GF-D8 (cell line): ENCODE results near the gene MGAT5.

Experiments used
- DNase-seq: peaks from one replicate; lab custom pipeline; 2025; lab: John Stamatoyannopoulos, UW

The MGAT5 gene

DNA sequence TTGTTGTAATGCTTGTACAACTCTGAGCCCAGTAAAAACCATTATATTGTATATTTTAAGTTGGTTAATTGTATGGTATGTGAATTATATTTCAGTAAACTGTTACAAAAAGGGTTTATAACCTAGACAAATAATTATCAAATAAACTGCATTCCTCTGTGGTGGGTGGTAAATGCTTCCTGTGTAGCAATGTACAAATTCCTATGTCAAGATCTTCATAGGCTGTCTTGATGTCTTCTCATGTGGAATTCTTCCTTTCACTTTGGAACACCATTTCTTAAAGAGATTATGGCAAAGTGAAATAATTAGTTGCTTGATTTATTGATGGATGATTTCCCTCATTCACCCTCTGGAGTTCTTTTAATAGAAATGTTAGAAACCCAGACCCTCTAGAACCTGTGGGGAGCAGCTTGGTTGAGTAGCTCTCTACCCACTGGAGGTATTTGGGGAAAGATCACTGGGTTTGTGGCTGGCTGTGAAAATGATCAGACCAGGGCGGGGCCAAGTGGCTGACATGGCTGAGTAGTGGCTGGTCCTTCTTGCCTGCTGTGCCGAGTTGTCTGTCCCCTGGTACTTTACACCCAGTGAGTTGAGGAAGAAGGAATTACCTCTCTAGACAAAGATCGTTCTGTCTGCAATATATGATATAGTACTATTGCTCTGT is 22.4 kb upstream of the MGAT5 start:
- no peak for DNase-seq

DNA sequence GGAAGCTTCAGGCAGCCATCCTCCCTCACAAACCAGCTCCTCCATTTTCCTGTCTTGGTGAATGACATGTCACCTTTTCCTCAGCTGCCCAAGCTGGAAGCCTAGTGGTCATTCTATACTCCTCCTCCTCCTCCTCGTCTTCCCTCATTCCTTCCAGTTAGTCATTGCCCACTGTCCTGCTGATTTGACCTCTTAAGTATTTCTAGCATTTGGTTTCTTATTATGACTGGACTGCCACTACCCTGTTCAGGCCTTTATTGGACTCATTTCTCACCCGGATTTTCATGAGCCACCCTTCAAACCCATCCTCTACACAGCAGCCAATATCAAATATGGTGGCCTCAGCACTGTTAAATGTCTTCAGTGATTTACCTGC is 21.9 kb upstream of the MGAT5 start:
- DNase-seq = no peak

DNA sequence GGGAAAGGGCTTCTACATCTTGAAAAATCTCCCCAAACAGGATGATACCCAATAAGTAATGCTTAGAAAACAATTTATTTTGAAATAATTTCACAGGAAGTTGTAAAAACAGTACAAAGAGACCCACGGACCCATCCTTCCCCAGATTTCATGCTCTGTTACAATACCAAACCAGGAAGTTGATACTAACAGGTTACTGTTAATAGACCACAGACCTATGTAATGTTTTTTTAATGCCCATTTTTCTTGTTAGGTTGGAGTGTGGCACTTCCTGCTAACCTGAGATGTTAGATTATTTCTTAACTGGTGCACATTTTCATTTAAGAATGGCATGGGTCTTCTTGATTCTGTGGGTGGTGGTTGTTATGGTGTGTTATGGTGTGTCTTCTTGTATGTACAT is 21.4 kb upstream of the MGAT5 start:
- DNase-seq = peak; percentile 58

DNA sequence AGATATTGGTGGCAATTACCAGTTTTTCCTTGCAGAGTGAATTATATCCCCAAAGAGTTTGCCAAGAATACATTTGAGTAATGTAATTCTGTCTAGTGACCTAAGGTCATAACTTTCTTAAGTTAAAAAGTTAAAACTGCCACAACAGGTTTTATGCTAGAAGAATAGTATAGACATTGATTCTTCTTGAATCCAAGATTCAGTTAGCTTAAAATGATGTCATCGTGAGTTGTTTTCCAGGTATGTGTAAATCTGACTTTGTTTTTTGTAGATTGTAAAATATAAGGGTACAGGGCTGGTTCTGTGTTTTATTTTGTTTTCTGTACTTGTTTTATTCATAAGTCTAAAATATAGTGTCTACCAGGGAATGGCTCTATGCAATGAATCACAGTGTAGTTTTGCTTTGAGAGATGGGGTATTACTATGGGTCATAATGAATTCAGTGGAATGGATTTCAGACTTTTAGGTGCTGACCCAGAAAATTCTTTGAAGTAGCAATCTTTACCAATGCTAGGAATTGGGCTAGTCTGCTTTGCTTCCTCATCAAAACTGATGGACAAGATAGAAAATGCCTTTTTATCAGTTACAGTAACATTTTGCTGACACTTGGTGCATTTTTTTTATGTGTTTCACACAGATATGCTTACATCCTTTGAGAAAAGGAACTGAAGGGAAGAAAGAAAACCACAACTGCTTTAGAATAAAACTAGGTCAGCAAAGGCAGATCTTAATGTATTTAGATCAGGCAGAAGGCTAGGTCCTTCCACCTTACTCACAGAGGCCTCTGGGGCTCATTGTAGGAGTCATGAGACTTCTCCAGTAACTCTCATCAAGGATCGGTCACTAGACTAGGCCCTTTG is 20.8 kb upstream of the MGAT5 start:
- DNase-seq = peak; percentile 50

DNA sequence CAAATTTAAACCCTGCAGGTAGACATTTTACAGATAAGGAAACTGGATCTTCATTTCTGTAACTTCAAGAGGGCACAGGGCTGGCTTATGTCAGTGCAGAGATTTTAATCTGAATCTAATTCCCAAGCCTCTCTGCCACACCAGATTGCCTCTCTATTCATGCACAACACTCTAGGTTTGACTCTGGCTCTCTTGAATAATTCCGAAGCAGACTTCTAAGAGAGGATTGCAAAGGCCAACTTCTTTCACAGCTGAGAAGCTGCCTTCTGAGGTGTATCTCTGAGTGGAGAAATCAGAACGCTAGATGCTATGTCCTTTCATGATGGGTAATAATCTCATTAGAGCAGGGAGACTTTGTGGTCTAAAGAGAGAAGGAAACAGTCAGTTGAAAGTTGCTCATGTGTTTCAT is 20.1 kb upstream of the MGAT5 start:
- DNase-seq = no peak

DNA sequence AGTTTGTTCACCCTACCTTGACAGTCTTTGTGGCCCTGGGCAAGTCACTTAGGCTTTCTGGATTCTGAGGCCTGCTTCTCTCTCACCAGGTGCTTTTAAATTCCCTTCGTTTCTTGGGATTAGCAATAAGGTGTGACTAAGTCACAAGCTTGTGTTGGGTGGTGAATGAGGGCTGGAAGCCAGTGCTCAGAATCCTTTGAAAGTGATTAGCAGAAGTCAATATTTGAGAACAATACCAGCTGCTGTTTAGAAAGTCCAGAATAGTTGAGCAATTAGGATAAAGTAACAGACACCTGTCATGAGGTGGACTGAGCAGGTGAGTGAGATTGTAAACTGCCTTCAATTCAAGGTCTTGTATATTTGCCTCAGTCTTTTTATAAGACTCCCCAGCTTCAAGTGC is 19.3 kb upstream of the MGAT5 start:
- no peak for DNase-seq

DNA sequence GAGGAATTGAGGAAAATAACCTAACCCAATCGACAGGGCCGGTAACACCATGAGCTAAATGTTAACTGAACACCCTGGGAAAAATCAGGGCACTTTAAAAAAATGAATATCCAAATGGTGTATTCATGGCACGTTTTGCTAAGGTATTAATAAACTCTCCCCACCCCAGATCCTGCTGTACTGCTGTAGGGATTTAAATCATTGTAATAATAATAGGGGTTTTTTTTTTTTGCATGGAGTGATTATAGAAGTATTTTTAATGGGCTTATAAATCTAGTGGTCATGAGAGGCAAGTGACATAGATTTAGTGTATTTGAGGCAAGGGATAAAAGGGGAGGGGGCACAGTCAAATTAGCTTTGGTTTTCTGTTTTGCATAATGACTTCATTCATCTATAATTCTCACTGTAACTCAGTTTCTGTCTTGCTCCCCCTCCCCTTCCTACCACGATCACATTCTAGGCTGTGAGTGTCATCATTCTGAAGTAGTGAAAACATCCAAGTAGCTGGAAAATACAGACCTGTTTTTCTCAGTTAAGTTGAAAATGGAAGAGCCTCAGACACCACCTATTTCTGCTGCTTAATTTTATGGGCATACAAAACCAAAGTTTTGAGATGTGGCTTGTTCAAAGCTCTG is 18.2 kb upstream of the MGAT5 start:
- DNase-seq = no peak

DNA sequence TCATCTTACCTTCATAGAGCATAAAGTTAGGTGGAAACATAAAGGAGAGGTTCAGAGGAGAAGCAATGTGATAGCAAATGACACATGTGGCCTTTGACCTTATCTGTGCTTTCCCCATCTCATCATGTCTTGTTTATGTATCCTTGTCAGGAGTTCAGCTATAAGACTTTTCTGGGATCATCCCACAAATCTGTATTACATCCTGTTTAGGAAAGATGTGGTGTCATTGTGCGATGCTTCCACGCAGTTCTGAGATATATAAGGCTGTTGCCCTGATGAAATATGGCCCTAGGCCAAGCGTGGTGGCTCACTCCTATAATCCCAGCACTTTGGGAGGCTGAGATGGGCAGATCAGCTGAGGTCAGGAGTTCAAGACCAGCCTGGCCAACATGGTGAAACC is 15.5 kb upstream of the MGAT5 start:
- DNase-seq = no peak

DNA sequence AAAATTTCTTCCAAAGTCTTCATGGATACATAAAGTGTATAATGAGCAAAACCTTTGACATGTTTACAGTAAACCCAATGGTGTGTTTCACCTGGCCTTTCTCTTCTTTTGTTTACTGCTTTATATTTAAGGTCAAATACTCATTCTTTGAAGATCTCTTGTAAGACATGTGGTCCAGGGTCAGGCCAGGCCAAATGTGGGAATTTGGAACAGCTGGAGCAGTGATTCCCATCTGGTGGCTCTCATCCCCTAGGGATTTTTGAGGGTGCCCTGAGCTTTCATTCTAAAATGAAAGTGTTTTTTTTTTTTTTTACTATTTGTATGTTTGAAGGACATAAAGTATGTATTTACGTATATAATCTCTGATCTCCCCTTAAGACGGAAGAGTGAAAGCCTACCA is 13.8 kb upstream of the MGAT5 start:
- no peak for DNase-seq

DNA sequence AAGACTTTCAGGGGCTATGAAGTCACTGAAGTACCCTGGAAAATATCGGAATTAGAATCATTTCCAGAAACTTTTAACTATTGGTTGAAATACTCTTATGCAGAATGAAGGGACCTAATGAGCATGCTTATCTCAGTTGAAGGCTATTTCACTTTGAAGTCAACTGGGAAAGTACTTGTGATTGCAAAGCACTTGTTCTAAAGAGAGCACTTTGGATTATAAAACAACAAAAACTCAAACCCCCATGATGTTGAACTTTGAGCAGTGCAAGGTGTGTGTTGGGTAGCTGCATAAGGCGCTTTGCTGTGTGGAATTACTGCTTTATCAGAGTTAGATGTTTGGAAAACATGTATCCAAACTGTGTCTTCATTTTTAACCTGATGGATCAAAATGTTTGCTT is 12.0 kb upstream of the MGAT5 start:
- no peak for DNase-seq

DNA sequence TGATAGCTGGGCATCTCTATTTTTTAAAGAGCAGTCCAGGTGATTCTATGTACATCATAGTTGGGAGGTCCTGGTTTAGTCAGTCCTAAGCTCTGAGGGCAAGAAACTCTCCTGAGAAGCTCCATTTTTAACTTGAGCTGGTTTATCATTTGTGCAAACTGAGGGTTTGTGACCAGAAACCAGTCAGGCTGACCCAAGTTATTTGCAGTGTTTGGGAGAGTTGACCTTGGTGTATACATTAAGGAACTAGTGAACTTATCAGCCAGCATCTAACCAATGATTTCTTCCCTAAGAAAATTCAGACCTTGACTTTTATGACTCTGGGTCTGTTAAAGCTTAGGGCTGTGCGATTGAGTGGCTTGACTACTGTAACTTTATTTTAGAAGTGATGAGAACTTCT is 10.6 kb upstream of the MGAT5 start:
- no peak for DNase-seq

DNA sequence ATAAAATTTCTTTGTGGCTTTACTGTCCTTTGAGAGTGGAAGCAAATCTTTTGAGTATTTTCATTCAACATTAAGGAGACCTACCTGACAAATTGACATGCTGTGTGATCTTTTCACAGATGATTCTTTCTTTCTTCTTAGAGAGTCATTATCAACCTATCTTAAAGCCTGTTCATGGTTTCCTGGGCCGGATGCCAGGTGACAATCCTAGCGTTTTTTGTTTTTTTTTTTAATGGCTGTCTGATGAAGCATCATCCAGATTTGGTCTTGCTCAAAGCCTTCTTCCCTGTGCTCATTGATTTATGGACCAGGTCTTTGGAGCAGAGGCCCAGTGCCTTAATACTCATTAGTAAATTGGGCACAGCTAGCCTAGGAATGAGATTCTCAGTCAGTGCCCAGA is 9.8 kb upstream of the MGAT5 start:
- no peak for DNase-seq

DNA sequence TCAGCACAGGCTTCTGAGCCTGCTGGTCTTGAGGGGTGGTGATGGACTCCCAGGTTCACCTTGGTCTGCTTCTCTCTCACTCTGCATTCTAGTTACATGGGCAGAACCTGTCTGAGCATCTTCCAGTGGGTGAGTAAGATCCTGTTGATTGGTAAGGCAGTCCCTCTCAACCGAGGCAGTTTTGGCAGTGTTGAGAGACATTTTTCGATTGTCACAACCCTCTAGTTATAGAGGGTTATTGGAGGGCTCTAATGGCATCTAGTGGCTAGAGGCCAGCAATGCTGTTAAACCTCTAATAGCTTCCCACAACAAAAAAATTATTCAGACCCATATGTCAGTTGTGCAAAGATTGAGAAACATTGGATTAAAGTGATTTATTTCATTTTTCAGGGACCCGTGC is 9.3 kb upstream of the MGAT5 start:
- no peak for DNase-seq

DNA sequence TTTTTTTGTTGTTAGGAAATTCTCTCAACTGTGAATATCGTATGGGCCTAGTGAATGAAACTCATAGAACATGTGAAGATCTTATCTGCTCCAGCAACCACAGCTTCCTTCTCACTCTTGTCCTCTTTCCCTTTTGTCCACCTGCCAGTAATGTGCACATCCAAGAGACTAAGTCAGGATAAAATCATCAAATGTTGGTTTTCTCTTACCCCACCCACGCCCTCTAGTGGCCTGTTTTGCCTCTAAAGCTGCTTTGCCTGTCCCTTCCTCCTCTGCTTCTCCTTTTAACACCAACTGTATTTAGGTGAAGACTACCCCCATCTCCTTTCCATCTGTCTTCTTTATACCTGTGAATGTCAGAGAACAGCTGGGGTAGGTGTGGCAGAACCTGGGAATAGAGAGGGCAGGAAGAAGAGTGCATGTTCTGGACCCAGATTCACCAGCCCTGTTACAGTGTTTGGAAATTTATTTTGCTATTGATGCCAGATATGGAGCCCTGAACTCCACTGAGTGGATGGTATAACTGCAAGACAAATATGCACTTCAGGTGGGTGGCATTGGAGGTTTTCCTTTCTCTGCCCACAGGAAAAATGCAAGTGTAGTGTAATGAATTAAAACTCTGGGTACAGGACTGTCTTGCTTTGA is 8.4 kb upstream of the MGAT5 start:
- DNase-seq = peak; percentile 97

DNA sequence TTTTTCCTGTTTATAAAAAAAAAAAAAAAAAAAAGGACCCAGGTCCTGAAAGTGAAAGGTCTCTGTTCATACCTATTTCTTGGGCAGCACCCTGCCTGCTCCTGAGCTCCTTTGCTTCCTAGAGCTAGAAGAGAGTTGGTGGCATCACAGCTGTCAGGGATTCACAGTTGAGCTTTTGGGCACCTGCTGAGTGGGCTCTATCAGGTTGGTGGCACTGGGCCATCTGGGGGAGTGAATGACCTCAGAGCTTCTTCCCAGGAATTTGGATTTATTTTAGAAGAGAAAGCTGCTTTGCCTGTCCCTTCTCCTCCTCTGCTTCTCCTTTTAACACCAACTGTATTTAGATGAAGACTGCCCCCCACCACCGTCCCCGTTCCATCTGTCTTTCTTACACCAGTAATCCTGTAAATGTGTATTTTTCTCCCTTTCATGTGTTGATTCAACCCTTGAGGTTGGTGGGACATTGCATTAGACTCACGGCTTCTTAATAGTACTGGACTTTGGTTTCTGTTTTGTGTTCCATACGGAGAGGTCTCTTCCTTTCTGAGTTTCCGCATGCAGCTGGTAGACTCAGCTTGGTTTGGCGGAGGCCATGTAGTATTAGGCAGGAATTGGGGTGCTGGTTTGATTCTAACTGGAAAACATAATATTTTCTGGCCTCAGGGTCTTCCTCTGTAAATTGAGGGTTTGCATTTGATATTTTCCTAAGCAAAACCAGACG is 7.6 kb upstream of the MGAT5 start:
- DNase-seq = no peak

DNA sequence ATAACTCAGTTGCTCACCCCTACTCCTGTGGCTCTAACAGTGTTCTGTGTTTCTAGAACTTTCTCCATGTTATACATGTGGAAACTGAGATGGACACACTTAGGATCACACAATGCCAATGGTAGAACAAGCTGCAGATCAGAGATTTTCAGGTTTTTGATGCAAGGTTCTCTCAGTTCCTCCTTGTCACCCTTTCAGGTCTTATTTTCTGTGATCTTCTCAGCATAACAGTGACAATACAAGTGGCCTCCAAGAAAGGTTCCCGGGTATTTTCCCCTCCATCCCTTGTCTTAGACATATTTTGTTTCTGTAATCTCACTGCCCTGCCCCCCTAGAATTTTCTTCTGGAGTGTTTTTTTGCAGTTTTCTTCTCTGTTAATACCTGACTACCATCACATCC is 6.2 kb upstream of the MGAT5 start:
- DNase-seq = no peak

DNA sequence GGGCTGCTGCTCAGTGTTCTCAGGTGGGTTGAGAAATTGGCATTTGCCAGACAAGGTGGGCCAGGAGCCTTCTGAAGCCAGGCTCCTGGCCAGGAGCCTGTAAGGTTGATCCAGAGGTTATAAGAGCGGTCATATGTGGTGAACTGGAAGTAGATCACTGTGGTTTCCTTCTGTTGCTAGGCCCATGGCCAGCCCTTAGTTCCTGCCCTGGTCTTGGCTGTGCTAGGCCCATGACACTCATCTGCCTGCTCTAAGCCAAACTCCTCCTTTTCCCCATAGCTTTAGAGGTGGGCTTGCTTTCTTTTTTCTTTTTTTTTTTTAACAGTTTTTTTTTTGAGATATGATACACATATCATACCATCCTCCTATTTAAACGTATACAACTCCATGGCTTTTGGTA is 5.0 kb upstream of the MGAT5 start:
- no peak for DNase-seq

DNA sequence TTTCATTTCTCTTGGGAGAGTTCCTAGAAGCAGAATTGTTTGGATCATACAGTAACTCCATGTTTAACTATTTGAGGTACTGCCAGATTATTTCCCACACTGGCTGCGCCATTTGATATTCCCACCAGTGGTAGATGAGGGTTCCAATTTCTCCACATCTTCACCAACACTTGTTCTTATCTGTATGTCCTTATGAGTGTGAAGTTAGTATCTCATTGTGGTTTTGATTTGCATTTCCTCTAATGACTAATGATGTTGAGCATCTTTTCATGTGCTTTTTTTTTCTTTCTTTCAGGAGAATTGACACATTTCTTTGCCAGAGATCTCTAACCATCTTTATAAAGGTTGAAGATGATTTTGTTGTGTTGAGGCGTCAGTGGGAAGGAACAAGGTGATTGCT is 4.1 kb upstream of the MGAT5 start:
- DNase-seq = no peak

DNA sequence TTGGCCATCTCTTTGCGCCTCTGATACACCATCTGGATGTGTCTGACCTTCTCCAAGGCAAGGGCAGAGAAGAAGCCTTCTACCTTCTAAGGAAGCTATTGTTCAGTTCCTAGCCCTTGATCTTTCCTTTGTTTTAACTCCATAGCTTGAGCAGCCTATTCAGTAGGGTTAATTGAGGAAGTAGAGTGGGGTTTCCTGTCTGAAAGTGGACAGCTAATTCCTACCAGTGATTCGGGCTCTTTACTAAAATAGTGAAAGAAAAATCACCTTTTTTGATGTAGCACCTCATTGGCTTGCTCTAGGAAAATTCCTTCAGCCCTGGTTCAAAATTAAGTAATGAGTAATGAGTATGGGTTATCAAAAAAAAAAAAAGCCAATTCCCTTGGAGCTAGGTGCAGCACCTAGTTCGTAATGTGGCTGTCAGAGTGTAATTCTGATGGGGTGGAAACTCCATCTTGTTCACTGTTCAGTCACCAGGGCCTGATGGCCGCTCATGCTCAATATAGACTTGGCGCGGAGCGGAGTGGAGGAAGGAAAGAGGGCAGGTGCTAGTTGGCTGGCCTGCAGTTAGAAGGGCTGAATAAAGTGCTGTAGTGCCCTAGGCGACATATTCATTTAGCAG is 2.9 kb upstream of the MGAT5 start:
- DNase-seq = no peak

DNA sequence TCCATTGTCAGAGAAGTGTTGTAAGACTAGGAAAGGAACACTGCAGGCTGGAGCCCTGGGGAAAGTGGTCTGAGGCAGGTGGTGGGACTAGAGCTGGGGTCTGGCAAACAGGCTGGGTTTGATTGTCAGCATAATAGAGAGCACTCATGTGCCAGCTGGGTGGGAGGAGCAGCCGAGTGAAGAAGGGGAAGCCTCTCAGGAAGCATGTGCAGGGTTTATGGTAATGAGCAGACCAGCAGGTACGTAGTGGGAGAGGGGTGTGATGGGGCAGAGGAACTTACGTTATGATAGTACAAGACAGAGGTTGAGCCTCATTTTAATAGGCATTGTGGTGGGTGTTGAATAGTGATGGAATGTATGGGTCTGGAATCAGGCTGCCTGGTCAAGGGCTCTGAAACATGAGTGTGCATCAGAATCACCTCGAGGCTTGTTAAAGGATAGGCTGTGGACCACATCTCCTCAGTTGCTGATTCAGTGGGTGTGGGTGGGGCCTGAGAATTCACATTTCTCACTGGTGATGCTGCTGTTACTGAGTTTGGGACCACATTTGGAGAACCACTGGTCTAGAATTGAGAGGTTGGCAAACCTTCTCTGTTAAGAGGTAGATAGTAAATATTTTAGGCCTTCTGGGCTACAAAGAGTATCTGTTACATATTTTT is 1.7 kb upstream of the MGAT5 start:
- no peak for DNase-seq

DNA sequence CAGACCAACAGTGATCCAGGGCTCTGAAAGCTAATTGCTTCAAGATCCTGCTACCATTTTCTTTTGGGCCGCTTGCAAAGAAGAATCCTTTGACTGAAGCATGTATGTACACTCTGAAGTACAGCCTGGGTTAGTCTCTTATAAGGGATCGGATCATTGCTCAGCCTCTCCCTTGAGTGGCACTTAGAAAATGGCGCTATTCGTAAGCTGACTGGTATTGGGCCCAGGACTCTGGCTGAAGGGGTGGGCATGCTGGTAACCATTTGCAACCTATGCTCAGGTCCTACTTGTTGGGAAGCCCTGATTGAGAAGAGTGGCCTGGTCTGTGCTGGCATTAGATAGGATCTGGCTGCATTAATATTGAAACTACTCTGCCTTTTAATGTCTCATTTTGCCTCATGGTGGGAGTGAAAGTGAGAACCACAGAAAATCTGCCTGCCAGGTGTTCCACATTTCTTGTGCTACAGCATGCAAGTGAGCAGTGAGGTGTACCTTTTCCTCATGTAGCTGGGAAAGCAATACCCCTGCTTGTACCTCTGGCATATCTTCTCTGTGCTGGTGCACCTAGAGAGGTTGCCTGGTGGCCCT is 661 bp upstream of the MGAT5 start:
- no peak for DNase-seq
